ENCODE results near the gene ZNF580. TPM values are rescaled to one million over a fixed set of nuclear protein-coding genes. Genes with fewer than 3 reads are reported as not detected.

Gene ZNF580
- total RNA-seq, 1 experiment from 2014 or later: 22.8 TPM

DNA sequence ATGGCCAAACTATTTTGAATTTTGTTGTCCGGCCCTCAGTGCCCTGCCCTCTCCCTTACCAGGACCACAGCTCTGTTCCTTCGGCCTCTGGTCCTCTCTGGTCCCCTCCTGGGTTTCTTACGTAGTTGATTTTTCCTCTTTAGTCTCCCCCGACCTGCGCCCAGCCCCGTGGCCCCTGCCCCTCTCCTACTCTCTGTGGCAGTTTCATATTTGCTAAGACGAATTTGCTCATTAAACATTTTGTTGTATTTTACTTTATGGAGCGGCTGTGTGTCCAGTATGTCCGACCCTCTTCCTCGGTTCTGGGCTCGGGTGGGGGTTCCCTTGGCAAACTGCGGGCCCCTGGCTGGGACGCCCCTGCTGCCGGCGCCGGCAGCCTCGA lies 33.6 kb downstream of the ZNF580 start:
- H3K9ac ChIP-seq (ENCODE audit: extremely low read depth, insufficient read length, low read length): no peak overlapping the region

More for the DNA sequence above, 33.6 kb downstream of the ZNF580 start:
- Histone ChIP-seq H3T11ph (ENCODE audit: low read length) (no peak overlapping the region), H3K56ac (ENCODE audit: insufficient read length, low read depth, low read length) (no peak overlapping the region), H3K4me2 (ENCODE audit: insufficient read depth, insufficient read length, low read length) (peak overlapping the region; percentile 42), H4K8ac (replicated peaks; ENCODE audit: insufficient read length, low read depth, low read length) (no peak overlapping the region), H4K5ac (ENCODE audit: insufficient read length, low read depth, low read length) (no peak overlapping the region), H3K18ac (ENCODE audit: insufficient read length, low read depth, low read length) (no peak overlapping the region), H3K9me3 (ENCODE audit: control insufficient read depth, low read depth, low read length) (no peaks in the 10 kb centered on the region), H2BK120ac (ENCODE audit: low read depth, low read length, poor library complexity, severe bottlenecking) (no peak overlapping the region), H2BK20ac (ENCODE audit: low read depth, low read length, poor library complexity, severe bottlenecking) (no peak overlapping the region), H2BK12ac (ENCODE audit: insufficient read length, low read depth, low read length) (no peak overlapping the region), H3K27me3 (ENCODE audit: insufficient read depth, low read length) (no peaks in the 10 kb centered on the region), H4K91ac (ENCODE audit: insufficient read length, low read depth, low read length) (no peak overlapping the region), H3K27ac (ENCODE audit: insufficient read length, low read depth, low read length) (no peak overlapping the region), H3K23me2 (ENCODE audit: insufficient read length, low read depth, low read length, poor library complexity, severe bottlenecking) (peaks cover 6% of the 10 kb centered on the region), H2AK5ac (ENCODE audit: insufficient read length, low read length) (no peak overlapping the region), H3K14ac (ENCODE audit: insufficient read depth, low read length) (no peak overlapping the region), H3K79me2 (ENCODE audit: insufficient read depth, low read length) (peaks cover 19% of the 10 kb centered on the region; the same call in 1 of the 2 replicates), H3K4me1 (ENCODE audit: insufficient read depth, low read length) (no peaks in the 10 kb centered on the region), H3K79me1 (ENCODE audit: insufficient read depth, low read depth, low read length, poor library complexity, severe bottlenecking) (peaks cover 12% of the 10 kb centered on the region), H2BK15ac (ENCODE audit: low read depth, low read length) (no peak overlapping the region), H2BK5ac (ENCODE audit: insufficient read length, low read length) (no peak overlapping the region), H3K4ac (ENCODE audit: low read depth, low read length) (no peak overlapping the region), H2AFZ (ENCODE audit: low read length) (no peak overlapping the region), H4K20me1 (ENCODE audit: control insufficient read depth, insufficient read depth, insufficient read length) (no peaks in the 10 kb centered on the region), H3K23ac (ENCODE audit: insufficient read length, low read depth, low read length) (no peak overlapping the region)
- TF ChIP-seq, protein P1, sequence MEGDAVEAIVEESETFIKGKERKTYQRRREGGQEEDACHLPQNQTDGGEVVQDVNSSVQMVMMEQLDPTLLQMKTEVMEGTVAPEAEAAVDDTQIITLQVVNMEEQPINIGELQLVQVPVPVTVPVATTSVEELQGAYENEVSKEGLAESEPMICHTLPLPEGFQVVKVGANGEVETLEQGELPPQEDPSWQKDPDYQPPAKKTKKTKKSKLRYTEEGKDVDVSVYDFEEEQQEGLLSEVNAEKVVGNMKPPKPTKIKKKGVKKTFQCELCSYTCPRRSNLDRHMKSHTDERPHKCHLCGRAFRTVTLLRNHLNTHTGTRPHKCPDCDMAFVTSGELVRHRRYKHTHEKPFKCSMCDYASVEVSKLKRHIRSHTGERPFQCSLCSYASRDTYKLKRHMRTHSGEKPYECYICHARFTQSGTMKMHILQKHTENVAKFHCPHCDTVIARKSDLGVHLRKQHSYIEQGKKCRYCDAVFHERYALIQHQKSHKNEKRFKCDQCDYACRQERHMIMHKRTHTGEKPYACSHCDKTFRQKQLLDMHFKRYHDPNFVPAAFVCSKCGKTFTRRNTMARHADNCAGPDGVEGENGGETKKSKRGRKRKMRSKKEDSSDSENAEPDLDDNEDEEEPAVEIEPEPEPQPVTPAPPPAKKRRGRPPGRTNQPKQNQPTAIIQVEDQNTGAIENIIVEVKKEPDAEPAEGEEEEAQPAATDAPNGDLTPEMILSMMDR (conservative IDR thresholded peaks at IDR 0.05): no peak
- H3K27ac Mint-ChIP-seq: peak overlapping the region; percentile 93 to 98 (median 96)
- H3K36me3 Mint-ChIP-seq (ENCODE audit: insufficient read depth in 1 of 3, low read depth in 3 of 3): peaks cover 32 to 61% (median 56%) of the 10 kb centered on the region in 3 experiments
- H3K4me3 Mint-ChIP-seq: peak overlapping the region; percentile 94 to 98
- no peak for DNase-seq
- no peaks in the 10 kb centered on the region; a peak in 1 of 5 replicates for H3K9me3 Mint-ChIP-seq
- H3K27me3 Mint-ChIP-seq (ENCODE audit: low read depth): no peaks in the 10 kb centered on the region
- peaks cover 41 to 48% of the 10 kb centered on the region in 2 experiments for H3K4me1 Mint-ChIP-seq
- WGBS (ENCODE audit: extremely low coverage, insufficient read length, low lambda C conversion rate): no CpG with 5 or more reads among the region's 17 CpGs
